Stromal cell of bone marrow (primary cell): ENCODE data around the gene CELA2A.
"Not testable (repeated sequence)": the region's sequence is repeated elsewhere in the genome, so short reads cannot be mapped to it uniquely, and the experiment has no call there.

Experiments used
- DNase-seq: peaks from one replicate; pipeline ENCODE4 v3.0.0-alpha.2; 2012; ENCODE audit warnings: low read depth

Gene CELA2A

DNA sequence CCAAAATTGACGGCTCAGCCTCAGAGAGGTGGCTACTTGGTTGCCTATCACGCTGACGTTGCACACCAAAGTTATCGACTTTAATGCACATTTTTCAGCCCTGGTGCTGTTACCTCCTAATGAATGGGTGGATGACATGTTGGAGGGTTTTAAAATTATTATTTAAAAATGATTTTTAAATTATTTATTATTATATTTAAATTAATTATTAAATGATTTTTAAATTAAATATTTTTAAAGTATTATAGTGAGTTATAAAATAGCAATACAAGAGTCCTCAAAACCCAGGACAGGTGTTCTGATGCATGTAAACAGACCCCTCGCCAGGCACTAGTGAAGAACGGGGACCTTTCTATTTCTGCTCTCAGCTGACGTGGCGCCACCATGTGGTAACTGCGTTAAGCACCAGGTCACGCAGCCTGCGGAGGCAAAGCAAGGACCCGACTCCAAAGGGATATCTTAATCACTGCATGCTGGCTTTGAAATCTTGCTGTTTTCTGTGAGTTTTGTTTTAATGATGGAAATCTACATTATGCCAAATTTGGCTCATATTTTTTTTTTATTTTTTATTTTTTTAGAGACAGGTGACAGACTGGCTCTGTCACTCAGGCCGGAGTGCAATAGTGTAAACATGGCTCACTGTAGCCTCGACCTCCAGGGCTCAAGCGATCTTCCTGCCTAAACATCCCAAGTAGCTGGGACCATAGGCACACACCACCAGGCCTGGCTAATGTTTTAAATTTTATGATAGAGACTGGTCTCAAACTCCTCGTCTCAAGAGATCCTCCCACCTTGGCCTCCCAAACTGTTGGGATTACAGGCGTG, 44.9 kb downstream of the CELA2A start:
- no peak for DNase-seq

DNA sequence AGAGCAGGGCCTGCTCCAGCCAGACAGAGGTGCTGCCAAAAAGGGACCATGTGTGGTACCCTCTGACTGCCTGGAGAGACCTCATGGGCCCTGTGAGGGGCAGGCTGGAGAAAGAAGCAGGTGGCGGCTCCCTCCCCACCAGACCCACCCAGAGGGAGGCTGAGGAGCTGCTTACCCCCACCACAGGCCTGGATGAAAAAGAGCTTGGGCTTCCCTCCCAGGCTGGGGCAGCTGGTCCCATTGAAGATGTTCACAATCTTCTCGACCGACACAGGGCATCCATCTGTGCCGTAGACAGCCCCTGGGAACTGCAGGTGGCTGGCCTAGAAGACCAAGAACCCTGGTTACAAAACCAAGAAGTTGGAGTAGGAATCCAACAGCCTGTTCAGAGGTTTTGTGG, 47.9 kb downstream of the CELA2A start:
- no peak for DNase-seq

DNA sequence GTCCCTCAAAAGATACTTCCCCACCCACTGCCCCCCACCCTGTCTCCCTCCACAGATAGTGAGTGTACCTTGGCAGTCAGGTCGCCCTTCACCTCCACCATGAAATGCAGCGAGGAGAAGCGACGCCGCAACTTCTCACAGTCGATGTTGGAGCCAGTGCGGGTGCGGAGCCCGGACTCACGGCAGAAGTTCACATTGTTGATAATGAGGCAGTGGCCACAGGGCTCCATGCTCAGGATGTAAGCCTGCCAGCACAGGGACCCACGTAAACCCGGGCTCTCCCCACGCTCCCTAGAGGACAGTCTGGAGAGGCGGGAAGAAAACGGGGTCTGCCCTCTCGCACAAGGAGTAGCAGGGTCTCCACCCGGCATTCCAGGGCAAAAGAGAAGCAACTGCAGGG, 50.3 kb downstream of the CELA2A start:
- DNase-seq, result no peak

DNA sequence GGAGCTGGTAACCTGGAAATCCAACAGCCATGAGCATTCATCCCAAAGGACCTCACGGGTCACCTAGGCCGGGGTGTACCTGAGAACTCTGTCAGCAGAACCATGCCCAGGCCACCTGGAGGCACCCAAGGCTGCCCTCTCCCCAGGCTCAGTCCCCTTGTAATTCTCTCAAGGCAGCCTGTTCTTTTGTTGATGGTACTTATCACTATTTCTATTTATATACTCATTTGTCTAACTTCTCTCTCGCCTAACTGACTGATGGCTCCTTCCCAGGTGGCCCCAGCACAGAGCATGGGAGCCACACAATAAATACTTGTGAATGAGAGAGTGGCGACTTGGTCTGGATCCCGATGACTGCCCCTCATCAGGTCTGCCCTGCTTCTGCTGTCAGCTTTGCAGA, 50.7 kb downstream of the CELA2A start:
- DNase-seq, result no peak

DNA sequence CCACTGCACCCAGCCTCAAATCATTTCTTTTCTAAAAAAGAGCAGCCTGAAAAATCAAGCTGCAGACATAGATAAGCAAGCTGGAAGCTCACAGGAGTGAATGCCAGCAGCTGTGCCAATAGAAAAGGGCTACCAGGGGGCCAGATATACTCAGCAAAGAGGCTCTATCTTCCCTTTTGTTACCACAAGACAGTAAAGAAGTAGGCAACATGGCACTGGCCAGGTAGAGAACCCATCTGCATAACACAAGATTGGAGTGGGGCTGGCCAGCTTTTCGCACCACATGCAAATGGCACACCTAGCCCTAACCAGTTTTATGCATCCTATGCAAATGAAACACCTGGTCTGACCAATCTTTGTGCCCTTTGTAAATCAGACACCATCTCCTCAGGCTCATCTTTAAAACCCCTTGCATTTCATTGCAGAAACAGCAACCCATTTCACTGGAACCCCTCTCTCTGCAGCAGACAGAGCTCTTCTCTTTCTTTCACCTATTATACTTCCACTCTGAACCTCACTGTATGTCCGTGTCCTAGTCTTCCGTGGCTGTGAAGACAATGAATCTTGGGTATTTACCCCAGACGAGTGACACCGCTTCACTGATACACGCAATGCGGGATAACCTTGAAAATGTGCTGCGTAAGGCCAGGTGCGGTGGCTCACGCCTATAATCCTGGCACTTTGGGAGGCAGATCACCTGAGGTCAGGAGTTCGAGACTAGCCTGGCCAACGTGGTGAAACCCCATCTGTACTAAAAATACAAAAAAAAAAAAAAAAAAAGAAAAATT, 52.4 kb downstream of the CELA2A start:
- DNase-seq, result no peak

DNA sequence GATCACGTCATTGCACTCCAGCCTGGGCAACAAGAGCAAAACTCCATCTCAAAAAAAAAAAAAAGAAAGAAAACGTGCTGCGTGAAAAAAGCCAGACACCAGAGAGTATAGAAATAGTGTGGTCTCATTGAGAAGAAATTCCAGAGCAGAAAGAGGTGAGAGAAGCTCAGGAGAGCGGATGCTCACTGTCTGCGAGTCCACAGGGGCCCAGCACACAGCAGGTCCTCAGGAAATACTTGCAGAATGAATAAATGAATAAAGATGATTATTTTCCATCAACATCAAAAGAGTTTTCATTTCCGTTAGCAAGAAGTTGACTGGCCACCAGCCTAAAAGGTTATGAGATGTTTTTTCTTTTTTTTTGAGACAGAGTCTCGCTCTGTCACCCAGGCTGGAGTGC, 53.1 kb downstream of the CELA2A start:
- no peak for DNase-seq

DNA sequence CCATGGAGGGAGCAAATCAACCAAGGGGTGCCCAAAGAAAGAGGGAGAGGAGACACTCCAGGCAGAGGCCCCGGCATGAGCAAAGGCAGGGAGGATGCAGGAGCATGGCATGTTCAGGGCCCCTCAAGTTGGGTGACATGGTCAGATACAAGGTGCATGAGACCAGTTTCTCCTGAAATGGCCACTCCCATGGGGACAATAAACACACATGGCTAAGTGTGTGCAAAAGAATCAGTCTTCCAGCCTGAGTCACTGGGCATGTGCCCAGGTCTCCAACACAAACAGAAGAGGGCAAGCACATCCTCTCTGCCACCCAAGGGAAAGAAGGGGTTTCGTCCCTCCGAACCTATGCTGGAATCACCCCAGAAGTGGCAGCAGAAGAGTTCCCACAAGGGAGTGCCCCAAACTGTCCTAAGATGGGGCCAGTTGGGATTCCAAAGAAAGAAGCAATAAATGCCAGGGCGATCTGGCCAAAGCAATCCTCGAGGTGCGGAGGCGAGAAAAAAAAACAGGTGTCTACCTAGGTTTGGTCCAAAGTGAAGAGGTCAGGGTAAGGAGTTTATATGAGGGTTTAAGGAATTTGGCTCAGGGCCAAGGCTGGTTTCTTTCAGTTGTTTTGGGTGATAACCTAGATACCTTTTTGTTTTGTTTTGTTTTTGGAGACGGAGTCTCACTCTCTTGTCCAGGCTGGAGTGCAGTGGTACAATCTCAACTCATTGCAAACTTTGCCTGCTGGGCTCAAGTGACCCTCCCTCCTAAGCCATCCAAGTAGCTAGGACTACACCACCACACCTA, 54.3 kb downstream of the CELA2A start:
- no peak for DNase-seq

DNA sequence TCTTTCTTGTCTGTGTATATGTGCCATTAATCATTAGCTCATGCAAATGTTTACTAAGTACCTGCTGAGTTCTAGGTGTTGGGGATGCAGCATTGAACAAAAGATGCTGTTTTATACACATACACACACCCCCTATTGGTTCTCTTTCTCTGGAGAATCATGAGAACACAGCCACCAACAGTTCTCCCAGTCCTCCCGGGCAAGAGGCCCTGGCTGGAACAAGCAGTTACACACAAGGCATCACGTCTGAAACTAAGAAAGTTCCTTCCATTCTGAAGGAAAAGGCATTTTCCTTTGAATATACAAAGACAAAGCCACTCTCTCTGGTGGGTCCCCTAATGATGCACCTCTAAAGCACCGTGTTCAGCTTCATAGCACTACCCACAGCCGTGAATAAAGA, 56.7 kb downstream of the CELA2A start:
- no peak for DNase-seq

DNA sequence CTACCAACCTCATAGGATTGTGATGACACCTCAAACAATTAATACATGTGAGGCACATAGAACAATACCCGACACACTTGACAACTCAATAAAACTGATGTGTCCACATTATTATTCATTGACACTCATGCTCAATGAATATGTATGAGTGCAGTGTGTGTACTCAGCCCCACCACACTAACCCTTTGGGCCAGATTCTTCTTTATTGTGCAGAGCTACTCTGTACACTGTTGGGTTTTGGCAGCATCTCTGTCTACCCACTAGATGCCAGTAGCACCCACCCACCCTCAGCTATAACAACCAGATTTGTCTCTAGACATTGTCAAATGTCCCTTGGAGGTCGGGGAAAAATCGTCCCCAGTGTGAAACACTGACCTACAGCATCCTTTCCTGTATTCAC, 57.4 kb downstream of the CELA2A start:
- DNase-seq, result no peak

DNA sequence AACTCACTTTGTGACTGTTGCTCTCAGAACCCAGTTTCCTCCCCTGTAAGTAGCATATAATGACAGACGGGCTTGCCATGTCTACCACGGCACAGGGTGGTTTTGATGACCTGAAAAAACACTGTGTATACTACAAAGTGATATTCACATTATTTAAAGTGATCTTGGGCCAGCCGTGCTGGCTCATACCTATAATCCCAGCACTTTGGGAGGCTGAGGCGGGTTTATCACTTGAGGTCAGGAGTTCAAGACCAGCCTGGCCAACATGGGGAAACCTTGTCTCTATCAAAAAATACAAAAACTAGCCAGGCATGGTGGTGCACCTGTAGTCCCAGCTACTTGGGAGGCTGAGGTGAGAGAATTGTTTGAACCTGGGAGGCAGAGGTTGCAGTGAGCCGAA, 58.0 kb downstream of the CELA2A start:
- not testable (repeated sequence) for DNase-seq

DNA sequence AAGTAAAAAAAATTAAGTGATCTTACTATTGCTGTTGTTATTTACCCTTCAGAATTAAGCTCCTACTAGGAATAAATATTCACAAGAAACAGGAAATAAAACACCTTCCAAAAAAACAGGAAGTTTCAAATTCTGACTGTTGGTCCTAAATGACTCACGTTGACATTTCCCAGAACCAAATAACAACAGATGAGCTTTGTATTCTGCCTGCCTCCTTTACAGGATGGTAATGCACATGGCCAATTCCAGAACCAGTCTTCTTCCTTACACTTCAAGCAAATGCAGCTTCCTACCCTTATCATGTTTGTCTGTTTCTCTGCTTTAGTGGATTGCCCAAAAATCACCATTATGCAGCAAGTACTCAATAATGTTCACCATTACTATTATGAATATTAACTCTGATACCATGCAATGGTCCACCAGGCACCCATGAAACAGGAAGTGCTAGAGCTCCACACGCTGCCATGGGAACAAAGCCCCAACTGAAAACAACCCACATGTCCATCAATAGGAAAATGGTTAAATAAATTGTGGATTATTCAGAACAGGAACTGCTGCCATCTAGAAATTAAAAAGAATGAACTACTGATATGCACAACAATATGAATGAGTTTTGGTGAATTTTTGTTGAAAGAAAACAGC, 58.6 kb downstream of the CELA2A start:
- DNase-seq, result no peak

DNA sequence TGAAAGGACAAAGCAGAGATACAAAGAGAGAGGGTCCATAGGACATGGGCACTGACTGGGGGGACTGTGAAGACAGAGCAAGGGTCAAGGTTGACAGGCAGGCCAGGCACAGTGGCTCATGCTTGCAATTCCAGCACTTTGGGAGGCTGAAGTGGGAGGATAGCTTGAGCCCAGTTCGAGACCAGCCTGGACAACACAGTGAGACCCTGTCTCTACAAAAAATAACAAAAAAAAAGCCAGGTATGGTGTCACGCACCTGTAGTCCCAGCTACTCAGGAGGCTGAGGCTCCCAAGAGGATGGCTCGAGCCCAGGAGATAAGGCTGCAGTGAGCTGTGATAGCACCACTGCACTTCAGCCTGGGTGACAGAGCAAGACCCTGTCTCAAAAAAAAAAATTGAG, 63.1 kb downstream of the CELA2A start:
- no peak for DNase-seq

DNA sequence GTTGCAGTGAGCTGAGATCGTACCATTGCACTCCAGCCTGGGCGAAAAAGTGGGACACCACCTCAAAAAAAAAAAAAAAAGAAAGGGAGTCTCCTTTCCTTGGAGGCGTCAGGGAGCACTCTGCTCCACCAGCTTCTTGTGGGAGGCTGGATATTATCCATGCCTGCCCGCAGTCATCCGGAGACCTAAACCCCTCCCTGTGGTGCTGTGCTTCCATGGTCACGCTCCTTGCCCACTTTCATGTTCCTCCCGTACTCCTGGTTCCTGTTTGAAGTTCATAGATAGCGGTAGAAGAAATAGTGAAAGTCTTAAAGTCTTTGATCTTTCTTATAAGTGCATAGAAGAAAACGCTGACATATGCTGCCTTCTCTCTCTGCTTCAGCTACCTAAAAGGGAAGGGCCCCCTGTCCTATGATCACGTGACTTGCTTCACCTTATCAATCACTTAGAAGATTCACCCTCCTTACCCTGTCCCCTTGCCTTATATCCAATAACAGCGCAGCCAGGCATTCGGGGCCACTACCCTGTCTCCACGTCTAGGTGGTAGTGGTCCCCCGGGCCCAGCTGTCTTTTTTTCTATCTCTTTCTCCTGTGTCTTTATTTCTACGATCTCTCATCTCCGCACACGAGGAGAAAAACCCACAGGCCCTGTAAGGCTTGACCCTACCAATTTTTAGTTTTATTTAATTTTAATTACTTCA, 64.8 kb downstream of the CELA2A start:
- not testable (repeated sequence) for DNase-seq
